Ovary (tissue), 1 donor: ENCODE measurements around the gene TRA2B.

Experiments
- EP300 ChIP-seq: sonication (generic); formaldehyde crosslinking; IDR thresholded peaks from one replicate; pipeline ENCODE4 v1.6.1; 2017; ENCODE audit warnings: antibody characterized with exemption
- POLR2A ChIP-seq: fragments of 450-650 bp; IDR thresholded peaks from one replicate; pipeline ENCODE4 v1.6.1; 2017; ENCODE audit warnings: antibody characterized with exemption, mild to moderate bottlenecking, moderate library complexity

GRCh38 chr3:185958626-185959025, 20.8 kb upstream of the TRA2B start:
- no peak for TF ChIP-seq EP300
- TF ChIP-seq POLR2A: no peak
